Spleen (tissue), 7 donors: ENCODE data around the gene ZNF598.
"Not testable (repeated sequence)": the region's sequence is repeated elsewhere in the genome, so short reads cannot be mapped to it uniquely, and the experiment has no call there.

Source experiments
- CTCF ChIP-seq, 11 experiments: fragments of 200-600 bp in 7 of 11; fragments of 450-650 bp in 4 of 11; sonication (generic) in 4 of 11; IDR thresholded peaks in 8 of 11; conservative IDR thresholded peaks in 3 of 11; 1 replicate in 7 of 11; 2 replicates in 4 of 11; pipeline versions ENCODE4 v1.4.0 to v1.8.0; 2016 to 2021; ENCODE audit warnings: antibody characterized with exemption in 11 of 11, inconsistent platforms in 4 of 11, mild to moderate bottlenecking in 1 of 11
- POLR2A ChIP-seq, 3 donors: fragments of 450-650 bp; IDR thresholded peaks; one replicate each; pipeline ENCODE4 v1.5.1; 2017; ENCODE audit warnings: antibody characterized with exemption in 3 of 3, mild to moderate bottlenecking in 1 of 3
- donor health status: DM: no; HTN: no; CAD: no; lungs with moderate emphysema.
- donor health status: DM: no; HTN: no; CAD: no.
- donor health status: DM: no; HTN: no; CAD: no.

GRCh38 chr16:1957434-1958142 is 52.0 kb downstream of the ZNF598 start:
- not testable (repeated sequence) for TF ChIP-seq CTCF (IDR thresholded peaks at IDR 0.05 in 8 of 11, conservative IDR thresholded peaks at IDR 0.05 in 3 of 11); POLR2A (IDR thresholded peaks at IDR 0.05)
